SK-N-SH (cell line): Measurements from ENCODE around the gene CACNA2D1.

Source experiments
- CTCF ChIP-seq: fragments of 200-600 bp; sonication (generic); IDR thresholded peaks from 2 replicates; pipeline ENCODE4 v1.6.1; 2017; ENCODE audit warnings: antibody characterized with exemption, mild to moderate bottlenecking, moderate library complexity
- NRF1 ChIP-seq: IDR thresholded peaks from 2 replicates; pipeline ENCODE4 v1.6.1; 2012; ENCODE audit warnings: low read depth, mild to moderate bottlenecking, low read length
- PBX3 ChIP-seq: IDR thresholded peaks from 2 replicates; pipeline ENCODE4; 2012
- SIN3A ChIP-seq: IDR thresholded peaks from 2 replicates; pipeline ENCODE4 v1.6.1; 2012; ENCODE audit warnings: low read depth, mild to moderate bottlenecking, low read length, moderate library complexity, borderline replicate concordance

GRCh38 chr7:82275342-82275741 lies 168.2 kb downstream of the CACNA2D1 start:
- TF ChIP-seq CTCF (no peak), PBX3 (no peak), SIN3A (no peak), NRF1 (no peak)
